ENCODE measurements around the gene LRRC8C.

The LRRC8C gene

DNA sequence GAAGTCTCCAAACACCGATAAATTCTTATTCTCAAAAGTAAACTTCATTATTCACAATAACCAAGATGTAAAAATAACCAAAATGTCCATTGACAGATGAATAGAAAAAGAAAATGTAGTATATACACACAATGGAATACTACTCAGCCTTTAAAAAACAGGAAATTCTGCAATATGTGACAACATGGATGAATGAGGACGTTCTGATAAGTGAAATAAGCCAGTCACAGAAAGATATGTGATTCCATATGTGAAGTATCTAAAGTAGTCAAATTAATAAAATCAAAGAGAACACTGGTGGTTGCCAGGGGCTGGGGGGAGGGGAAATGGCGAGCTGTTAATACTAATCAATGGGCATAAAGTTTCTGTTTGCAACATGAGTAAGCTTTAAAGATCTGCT, 36.0 kb downstream of the LRRC8C start:
- no peak for TF ChIP-seq CTCF (IDR thresholded peaks at IDR 0.05; ENCODE audit: extremely low read depth, insufficient read depth, missing control alignments)

DNA sequence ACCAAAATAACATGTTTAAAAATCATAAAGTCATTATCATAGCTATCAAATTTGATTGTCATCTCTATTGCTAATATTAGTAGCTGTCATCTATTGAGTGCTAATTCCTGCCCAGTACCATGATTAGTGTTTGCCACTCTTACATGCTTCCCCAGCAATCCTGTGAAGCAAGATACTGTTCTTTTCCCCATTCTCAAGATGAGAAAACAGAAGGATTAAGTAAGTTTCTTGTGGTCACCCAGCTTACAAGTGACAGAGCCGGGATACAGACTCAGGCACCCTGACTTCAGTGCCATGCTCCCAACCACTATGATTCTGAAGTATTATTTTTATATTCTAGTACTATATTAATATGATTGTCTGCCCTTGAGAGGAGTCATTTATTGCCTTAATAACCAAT, 36.5 kb downstream of the LRRC8C start:
- in situ Hi-C loops (cut with MboI; ENCODE audit: low pct_unique_long_range_greater_than_20kb, low sequenced_read_pairs, unreplicated experiment): no loop called here
- no peak for DNase-seq (ENCODE audit: low spot score)
- no peak for TF ChIP-seq CTCF (IDR thresholded peaks at IDR 0.05; ENCODE audit: extremely low read depth, insufficient read depth, missing control alignments)

More for the DNA sequence above, 36.0 kb downstream of the LRRC8C start:
- no peak for DNase-seq (ENCODE audit: low spot score)
- in situ Hi-C loops (cut with MboI; ENCODE audit: low pct_unique_long_range_greater_than_20kb, low sequenced_read_pairs, unreplicated experiment): no loop called here

DNA sequence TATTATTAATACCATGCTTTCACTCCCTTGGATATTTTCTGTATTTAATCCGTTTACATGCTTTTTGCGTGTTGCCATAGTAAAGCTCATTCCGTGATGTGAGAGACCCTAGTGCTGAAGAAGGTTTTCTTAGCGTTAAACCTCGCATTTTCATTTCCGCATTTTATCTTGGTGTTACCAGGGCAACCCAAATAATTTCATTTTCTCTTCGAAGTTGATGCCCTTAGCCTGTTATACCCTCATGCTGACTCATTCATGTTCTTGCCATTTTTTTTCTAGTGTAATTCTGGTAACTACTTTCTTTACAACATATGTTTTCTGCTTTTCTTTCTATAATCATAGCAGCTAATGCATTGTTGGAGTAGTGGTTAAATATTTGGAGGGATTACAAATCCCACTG, 37.2 kb downstream of the LRRC8C start:
- peak; percentile 63 for DNase-seq (ENCODE audit: low spot score)
- TF ChIP-seq CTCF (IDR thresholded peaks at IDR 0.05; ENCODE audit: extremely low read depth, insufficient read depth, missing control alignments): no peak
- in situ Hi-C loops (cut with MboI; ENCODE audit: low pct_unique_long_range_greater_than_20kb, low sequenced_read_pairs, unreplicated experiment): no loop called here

DNA sequence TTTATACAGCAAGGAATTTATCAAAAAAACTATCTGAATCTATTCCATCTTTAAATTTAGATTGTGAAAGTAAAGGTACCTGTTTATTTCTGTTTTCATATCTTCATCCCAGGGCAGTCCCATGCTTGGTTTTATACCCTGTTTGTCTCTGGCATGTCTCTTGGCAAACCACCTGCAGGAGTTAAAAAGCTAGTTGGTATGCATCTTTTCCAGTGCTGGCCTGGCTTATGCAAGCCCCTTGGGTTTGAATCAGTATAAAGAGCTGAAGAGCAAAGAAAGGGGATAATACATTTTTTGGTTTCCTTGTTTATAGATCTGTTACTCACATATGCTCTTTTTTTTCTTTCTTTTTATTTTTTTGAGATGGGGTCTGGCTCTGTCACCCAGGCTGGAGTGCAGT, 37.8 kb downstream of the LRRC8C start:
- DNase-seq (ENCODE audit: low spot score): no peak
- in situ Hi-C loops (cut with MboI; ENCODE audit: low pct_unique_long_range_greater_than_20kb, low sequenced_read_pairs, unreplicated experiment): no loop called here
- TF ChIP-seq CTCF (IDR thresholded peaks at IDR 0.05; ENCODE audit: extremely low read depth, insufficient read depth, missing control alignments): no peak

DNA sequence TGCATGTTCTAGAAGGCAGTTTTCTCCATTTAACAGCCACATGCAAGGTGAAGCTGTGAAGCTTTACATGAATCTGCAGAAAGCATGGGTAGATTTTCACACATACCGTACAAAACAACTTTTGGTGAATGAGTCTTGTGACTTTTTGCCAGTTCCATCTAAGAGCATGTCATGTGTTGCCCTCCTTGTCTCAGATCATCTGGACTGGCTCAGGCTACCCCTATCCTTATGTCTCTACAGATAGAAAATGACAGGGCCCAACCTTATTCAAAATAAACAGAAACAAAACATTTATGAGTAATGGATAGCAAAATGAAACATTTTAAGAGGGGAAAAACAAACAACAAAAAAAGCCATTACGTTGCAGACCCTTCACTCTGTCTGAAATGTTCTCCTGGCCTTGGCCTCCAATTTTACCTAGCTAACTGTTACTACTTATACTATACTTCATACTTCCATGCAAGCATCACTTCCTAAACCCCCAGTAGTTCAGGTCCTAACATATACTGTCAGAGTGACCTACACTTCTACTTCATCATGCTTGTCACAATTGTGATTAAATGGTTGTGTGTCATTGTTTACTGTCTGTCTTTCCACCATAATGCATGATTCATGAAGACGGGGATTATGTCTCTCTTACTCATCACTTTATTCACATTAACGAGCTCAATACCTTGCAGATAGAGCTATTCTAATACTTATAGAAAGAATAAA, 39.0 kb downstream of the LRRC8C start:
- in situ Hi-C loops (cut with MboI; ENCODE audit: low pct_unique_long_range_greater_than_20kb, low sequenced_read_pairs, unreplicated experiment): no loop called here

DNA sequence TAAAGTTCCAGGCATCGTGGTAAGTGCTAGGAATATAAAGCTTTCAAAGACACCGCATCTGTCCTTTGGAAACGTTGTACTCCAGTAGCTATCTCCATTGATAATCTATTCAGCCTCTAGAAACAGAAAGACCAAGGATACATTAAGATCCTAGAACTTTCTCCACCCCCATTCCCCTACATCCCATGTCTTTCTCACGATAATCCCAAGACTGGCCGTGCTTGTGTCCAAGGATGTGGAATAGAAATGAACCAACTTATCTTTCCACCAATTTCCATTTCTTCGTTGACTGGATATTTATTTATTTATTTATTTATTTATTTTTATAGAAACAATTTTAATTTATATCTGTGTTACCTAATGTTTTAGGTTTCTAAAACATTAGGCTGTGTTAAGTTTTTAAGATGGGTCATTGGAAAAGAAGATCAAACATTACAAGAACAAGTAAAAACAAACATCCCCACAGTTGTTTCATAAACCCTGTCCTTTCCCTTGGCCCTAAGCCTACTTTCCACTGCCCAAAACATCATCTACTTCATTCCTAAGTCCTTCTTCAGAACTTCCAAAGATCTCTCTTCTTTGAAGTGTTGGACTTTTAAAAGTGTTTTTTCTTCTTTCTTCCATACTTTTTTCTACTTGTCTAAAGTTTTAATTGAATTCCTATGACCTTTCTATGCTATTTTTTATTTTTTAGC, 39.7 kb downstream of the LRRC8C start:
- in situ Hi-C loops (cut with MboI; ENCODE audit: low pct_unique_long_range_greater_than_20kb, low sequenced_read_pairs, unreplicated experiment): no loop called here
- TF ChIP-seq CTCF (IDR thresholded peaks at IDR 0.05; ENCODE audit: extremely low read depth, insufficient read depth, missing control alignments): no peak
- no peak for DNase-seq (ENCODE audit: low spot score)

More for the DNA sequence above, 39.0 kb downstream of the LRRC8C start:
- no peak for TF ChIP-seq CTCF (IDR thresholded peaks at IDR 0.05; ENCODE audit: extremely low read depth, insufficient read depth, missing control alignments)
- DNase-seq (ENCODE audit: low spot score): no peak
